DND-41 (cell line): ENCODE data around the gene DHRS3.

ENCODE experiments used
- EZH2 ChIP-seq: IDR thresholded peaks from 3 replicates; pipeline ENCODE4 v1.6.1; 2012; ENCODE audit warnings: borderline replicate concordance, low read depth, mild to moderate bottlenecking, moderate library complexity, low read length, inconsistent platforms; ENCODE audit not compliant: severe bottlenecking
- TF ChIP-seq, protein P1 (sequence below): IDR thresholded peaks from 2 replicates; pipeline ENCODE4 v1.5.1; 2012; ENCODE audit warnings: borderline replicate concordance, low read length, moderate library complexity, mild to moderate bottlenecking; ENCODE audit not compliant: poor library complexity, severe bottlenecking; ENCODE audit errors: extremely low read depth

DNA sequence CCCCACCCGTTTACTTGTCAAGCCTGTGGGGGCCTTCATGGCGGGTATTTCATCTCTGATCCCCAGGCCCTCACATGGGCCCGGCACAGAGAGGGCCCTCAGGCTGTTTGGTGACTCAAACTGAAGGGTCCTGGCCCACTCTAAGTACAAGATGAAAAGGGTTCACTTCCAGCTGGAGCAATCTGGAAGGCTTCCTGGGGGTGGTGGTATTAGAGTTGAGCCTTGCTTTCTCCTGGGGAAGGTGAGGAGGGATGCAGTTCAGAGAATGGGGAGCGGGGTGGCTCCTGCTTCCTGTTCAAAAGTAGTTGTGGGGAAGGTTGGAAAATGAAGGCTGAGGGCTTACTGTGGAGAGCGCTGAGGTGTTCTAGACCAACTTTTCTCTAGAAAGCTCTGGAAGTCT, 47.7 kb downstream of the DHRS3 start:
- TF ChIP-seq, protein P1, sequence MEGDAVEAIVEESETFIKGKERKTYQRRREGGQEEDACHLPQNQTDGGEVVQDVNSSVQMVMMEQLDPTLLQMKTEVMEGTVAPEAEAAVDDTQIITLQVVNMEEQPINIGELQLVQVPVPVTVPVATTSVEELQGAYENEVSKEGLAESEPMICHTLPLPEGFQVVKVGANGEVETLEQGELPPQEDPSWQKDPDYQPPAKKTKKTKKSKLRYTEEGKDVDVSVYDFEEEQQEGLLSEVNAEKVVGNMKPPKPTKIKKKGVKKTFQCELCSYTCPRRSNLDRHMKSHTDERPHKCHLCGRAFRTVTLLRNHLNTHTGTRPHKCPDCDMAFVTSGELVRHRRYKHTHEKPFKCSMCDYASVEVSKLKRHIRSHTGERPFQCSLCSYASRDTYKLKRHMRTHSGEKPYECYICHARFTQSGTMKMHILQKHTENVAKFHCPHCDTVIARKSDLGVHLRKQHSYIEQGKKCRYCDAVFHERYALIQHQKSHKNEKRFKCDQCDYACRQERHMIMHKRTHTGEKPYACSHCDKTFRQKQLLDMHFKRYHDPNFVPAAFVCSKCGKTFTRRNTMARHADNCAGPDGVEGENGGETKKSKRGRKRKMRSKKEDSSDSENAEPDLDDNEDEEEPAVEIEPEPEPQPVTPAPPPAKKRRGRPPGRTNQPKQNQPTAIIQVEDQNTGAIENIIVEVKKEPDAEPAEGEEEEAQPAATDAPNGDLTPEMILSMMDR = no peak
- TF ChIP-seq EZH2 = no peak
